AG09319 (cell line): ENCODE results near the gene TOMM70.
A peak's percentile ranks its signal among the peaks of the same experiment; 100 is the strongest.
"Not testable (repeated sequence)": the region's sequence is repeated elsewhere in the genome, so short reads cannot be mapped to it uniquely, and the experiment has no call there.

ENCODE experiments used
- DNase-seq: peaks from one replicate; pipeline ENCODE4 v3.0.0-alpha.2; 2010; ENCODE audit warnings: low read depth; ENCODE audit errors: extremely low read depth
- TF ChIP-seq, protein P1 (sequence below): IDR thresholded peaks from 2 replicates; pipeline ENCODE4 v1.5.1; 2011; ENCODE audit warnings: low read depth, mild to moderate bottlenecking, inconsistent platforms, low read length, moderate library complexity

TOMM70 gene

DNA sequence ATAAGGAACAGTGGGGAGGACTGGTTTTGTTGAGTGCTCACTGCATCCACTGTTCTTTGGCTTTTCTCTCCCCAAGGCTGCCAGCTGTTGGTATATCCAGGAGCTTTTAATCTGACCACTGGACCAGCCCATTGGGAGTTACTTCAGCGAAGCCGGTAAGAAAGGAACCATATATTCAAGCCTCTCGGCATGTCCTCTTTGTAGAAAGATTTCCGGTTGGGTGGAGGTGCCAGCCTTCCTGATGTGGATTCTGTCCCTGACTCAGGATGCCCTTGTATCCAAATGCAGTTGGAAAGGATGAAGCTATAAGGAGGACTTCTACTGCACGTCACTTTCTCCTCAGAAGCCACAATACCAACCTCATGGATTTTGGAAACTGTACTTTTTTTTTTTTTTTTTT lies 52.2 kb downstream of the TOMM70 start:
- no peak for DNase-seq
- TF ChIP-seq, protein P1, sequence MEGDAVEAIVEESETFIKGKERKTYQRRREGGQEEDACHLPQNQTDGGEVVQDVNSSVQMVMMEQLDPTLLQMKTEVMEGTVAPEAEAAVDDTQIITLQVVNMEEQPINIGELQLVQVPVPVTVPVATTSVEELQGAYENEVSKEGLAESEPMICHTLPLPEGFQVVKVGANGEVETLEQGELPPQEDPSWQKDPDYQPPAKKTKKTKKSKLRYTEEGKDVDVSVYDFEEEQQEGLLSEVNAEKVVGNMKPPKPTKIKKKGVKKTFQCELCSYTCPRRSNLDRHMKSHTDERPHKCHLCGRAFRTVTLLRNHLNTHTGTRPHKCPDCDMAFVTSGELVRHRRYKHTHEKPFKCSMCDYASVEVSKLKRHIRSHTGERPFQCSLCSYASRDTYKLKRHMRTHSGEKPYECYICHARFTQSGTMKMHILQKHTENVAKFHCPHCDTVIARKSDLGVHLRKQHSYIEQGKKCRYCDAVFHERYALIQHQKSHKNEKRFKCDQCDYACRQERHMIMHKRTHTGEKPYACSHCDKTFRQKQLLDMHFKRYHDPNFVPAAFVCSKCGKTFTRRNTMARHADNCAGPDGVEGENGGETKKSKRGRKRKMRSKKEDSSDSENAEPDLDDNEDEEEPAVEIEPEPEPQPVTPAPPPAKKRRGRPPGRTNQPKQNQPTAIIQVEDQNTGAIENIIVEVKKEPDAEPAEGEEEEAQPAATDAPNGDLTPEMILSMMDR: no peak

GRCh38 chr3:100340527-100340926 lies 60.4 kb downstream of the TOMM70 start:
- DNase-seq: no peak
- TF ChIP-seq, protein P1: no peak

DNA sequence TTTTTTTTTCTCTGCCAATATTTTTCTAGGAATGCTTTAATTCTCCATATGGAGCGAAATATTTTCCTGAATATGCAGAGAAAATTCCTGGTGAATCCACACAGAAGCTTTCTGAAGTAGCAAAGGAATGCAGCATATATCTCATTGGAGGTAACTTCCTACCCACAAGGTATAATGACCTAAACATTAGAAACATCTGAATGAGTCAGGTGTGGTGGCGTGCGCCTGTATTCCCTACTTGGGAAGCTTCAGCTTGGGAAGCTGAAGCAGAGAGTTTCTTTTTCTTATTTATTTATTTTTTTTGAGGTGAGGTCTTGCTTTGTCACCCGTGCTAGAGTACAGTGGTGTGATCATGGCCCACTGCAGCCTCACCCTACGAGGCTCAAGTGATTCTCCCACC lies 61.1 kb downstream of the TOMM70 start:
- no peak for DNase-seq
- TF ChIP-seq, protein P1: no peak

DNA sequence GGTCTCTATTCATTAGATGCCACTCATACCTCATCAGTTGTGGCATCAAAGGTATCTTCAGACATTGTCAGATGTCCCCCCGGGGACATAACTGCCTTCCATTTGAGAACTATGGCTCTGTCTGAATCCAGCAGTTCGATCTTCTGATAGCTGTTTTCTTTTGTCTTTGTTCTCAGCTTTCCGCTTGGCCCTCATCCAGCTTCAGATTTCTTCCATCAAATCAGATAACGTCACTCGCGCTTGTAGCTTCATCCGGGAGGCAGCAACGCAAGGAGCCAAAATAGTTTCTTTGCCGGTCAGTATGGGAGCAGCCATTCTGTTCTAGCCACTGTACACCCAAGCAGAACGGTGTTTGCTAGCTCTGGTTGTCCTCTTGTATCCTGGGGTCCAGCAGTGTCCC lies 62.0 kb downstream of the TOMM70 start:
- TF ChIP-seq, protein P1: no peak
- no peak for DNase-seq

DNA sequence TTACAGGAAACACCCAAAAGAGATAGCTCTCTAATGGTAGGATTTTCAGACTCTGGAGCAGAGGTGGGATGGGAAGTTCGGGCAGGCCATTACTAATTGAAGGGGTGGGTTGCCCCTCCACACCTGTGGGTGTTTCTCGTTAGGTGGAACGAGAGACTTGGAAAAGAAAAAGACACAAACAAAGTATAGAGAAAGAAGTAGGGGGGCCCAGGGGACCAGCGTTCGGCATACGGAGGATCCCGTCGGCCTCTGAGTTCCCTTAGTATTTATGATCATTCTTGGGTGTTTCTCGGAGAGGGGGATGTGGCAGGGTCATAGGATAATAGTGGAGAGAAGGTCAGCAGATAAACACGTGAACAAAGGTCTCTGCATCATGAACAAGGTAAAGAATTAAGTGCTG lies 64.7 kb downstream of the TOMM70 start:
- DNase-seq: not testable (repeated sequence)

GRCh38 chr3:100335434-100335833 lies 65.5 kb downstream of the TOMM70 start:
- TF ChIP-seq, protein P1: no peak
- DNase-seq: no peak

DNA sequence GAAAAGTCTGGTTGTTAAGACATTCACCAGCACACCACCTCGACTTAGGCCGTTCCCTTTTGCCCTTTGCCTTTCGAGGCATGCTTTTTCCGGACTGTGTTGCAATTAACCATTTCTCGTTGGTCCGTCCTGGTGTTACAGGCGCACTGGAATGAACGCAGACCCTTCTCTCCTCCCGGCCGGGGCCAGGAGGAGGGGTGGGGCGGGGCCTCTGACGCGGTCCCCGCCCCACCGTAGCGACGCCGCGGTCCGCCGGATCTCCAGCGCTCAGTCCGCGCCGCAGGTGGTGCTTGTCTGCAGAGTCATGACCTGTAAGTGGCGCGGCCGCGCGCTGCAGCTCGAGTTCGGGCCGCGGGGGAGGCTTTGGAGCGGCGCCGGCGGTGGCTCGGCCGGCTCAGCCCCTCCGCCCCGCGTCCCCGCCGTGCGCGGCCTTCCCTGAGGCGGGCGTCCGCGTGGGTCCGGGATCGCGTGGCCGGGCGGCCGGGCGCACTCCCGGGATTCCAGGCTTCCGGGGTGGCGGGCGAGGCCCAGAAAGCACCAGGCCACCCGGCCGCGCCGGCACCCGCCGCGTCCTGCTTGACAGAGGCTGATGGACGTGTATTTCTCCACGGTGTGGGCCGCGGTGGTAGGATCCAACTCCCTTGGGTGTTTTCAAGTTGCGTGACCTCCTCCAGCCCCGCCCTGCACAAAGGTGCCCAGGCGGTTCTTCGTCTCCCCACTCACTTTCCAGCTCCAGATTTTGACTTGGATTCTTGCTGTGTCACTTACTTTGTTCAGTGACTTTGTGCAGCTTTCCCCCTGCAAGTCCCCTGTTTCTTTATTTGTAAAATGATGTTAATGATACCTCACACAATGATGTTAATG lies 66.2 kb downstream of the TOMM70 start, which contains the start of gene NIT2:
Gene NIT2, plus strand, starts transcription at position 270 of the 864 bp plus-strand sequence. Its CDS starts 35 bp downstream, at position 305.
- TF ChIP-seq, protein P1: no peak
- peak; percentile 37 for DNase-seq
